Activated CD4-positive, alpha-beta T cell treated with anti-CD3 and anti-CD28 coated beads, Interleukin-10, Interleukin-2, amounts not matched to agents 100 ng/mL and 50 ng/mL, durations not matched to agents 16 hours and 8 hours (primary cell): ENCODE results near the gene CIB4.
"Not testable (repeated sequence)": the region's sequence is repeated elsewhere in the genome, so short reads cannot be mapped to it uniquely, and the experiment has no call there.

Experiments used
- DNase-seq: peaks from one replicate; pipeline ENCODE4 v3.0.0-alpha.2; 2020

The CIB4 gene

GRCh38 chr2:26580151-26580550 is 61.0 kb downstream of the CIB4 start:
- DNase-seq = no peak

GRCh38 chr2:26579723-26580040 is 61.5 kb downstream of the CIB4 start:
- DNase-seq = no peak

GRCh38 chr2:26579025-26579722 is 62.0 kb downstream of the CIB4 start:
- no peak for DNase-seq

GRCh38 chr2:26578581-26578980 is 62.6 kb downstream of the CIB4 start:
- DNase-seq = no peak

GRCh38 chr2:26578113-26578458 is 63.1 kb downstream of the CIB4 start:
- DNase-seq = no peak

- peak; percentile 65 for DNase-seq
Measured at GRCh38 chr2:26577442-26578112, 63.6 kb downstream of the CIB4 start.

GRCh38 chr2:26576565-26577441 is 64.4 kb downstream of the CIB4 start:
- no peak for DNase-seq

- DNase-seq = no peak
Measured at GRCh38 chr2:26575836-26576564, 65.2 kb downstream of the CIB4 start.

GRCh38 chr2:26574900-26575560 is 66.1 kb downstream of the CIB4 start:
- no peak for DNase-seq

- DNase-seq = no peak
Measured at GRCh38 chr2:26574066-26574899, 66.9 kb downstream of the CIB4 start.

- no peak for DNase-seq
Measured at GRCh38 chr2:26573241-26573925, 67.8 kb downstream of the CIB4 start.

GRCh38 chr2:26572591-26572990 is 68.6 kb downstream of the CIB4 start:
- DNase-seq = no peak

- no peak for DNase-seq
Measured at GRCh38 chr2:26571316-26571715, 69.8 kb downstream of the CIB4 start.

- no peak for DNase-seq
Measured at GRCh38 chr2:26570083-26570430, 71.1 kb downstream of the CIB4 start.

- DNase-seq = no peak
Measured at GRCh38 chr2:26569216-26570082, 71.7 kb downstream of the CIB4 start.

GRCh38 chr2:26568076-26568890 is 72.9 kb downstream of the CIB4 start:
- DNase-seq = no peak

- DNase-seq = no peak
Measured at GRCh38 chr2:26567534-26567933, 73.6 kb downstream of the CIB4 start.

- DNase-seq = not testable (repeated sequence)
Measured at GRCh38 chr2:26566731-26567130, 74.4 kb downstream of the CIB4 start.

GRCh38 chr2:26566081-26566375 is 75.1 kb downstream of the CIB4 start:
- no peak for DNase-seq
